Activated CD4-positive, alpha-beta T cell treated with anti-CD3 and anti-CD28 coated beads, Interleukin-2, Interleukin-4, amounts not matched to agents 100 ng/mL and 50 ng/mL, durations not matched to agents 16 hours and 8 hours (primary cell): Measurements from ENCODE around the gene DOCK9.
"Not testable (repeated sequence)": the region's sequence is repeated elsewhere in the genome, so short reads cannot be mapped to it uniquely, and the experiment has no call there.

ENCODE experiments used
- DNase-seq: peaks from one replicate; pipeline ENCODE4 v3.0.0-alpha.2; 2020; ENCODE audit warnings: low spot score

DOCK9 gene

DNA sequence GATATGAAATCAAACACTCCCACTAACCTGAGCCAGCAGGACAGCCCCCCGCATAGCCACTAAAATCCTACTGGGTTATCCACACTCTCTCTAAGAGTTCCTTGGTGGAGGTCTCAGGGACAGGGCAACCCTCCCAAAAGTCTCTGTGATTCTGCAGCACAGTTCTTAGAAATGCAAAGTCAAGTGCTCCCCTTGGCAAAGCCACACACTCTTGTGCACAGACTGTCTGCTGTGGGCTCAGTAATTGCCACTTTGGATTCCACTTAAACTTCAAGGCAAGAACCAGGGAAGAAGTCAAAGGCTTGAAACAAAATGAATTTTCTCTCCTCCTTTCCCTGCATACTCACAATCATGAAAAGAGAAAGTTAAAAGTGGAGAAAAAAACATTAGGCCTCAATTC lies 61.5 kb downstream of the DOCK9 start:
- no peak for DNase-seq

DNA sequence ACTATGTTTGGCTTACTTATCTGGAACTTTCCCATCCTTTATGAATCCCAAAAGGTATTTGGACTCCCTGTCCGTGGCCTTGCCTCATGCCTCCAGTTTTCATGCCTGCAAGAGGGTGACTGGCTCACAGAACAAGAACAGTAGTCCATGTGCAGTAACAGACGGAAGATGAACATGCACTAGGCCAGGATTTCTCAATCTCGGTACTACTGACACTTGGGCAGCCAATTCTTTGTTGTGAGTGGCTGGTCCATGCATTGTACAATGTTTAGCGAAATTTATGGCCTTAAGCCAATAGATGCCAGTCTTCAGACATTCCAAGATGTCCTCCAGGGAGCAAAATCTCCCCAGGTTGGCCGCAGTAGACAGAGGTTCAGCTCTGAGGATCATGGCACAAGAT lies 61.9 kb downstream of the DOCK9 start:
- no peak for DNase-seq

DNA sequence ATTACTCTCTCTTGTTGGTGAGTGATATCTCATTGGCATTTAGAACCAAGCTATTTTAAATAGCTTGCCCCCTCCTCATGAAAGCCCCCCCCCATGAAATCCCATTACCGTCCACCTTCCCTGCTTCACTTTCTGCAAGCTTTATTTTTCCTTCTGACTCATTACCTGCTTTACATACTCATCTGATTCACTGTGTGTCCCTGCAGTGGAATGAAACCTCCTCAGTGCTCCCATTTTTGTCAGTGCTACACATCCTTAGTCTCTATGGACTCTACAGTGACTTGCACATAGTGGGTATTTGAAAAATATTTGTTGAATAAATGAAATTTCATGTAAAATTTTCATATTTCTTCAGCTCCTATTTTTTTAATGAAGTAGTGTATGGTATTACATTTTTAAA lies 62.3 kb downstream of the DOCK9 start:
- no peak for DNase-seq

DNA sequence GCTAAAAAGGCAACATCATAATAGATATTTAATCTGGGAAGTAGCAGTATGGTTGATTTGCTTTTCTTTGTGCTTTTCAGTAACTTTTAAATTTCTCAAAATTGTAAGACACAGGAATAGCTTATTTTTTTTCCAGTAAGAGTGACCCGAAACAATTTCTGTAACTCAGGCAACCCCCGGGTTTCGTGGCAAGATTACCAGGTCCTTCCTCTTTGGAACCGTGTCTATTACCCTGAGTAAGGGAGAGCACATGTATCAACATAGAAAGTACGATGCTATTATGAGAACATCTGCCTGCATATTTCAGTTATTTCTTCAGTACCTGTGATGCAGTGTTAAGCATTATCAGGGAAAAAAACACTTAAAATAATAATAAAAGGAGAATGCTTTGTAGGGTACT lies 64.1 kb downstream of the DOCK9 start:
- DNase-seq = no peak

DNA sequence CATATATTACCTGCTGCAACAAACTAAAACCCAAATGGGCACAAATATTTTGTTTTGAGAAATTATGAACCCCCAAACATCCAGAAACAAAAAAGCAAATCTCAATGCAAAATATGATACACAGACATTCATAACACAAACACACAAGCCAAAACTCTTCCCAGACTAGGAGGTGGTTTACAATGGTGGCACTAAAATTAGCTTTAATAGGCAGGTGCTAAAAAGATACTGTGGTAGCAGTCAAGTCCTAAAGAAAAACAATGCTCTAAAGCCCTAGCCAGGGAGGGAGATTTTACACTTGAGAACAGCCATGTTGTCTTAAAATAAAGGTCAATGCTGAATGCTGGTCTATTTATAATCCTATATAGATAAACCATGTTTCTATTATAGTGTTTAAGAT lies 65.0 kb downstream of the DOCK9 start:
- DNase-seq = no peak

DNA sequence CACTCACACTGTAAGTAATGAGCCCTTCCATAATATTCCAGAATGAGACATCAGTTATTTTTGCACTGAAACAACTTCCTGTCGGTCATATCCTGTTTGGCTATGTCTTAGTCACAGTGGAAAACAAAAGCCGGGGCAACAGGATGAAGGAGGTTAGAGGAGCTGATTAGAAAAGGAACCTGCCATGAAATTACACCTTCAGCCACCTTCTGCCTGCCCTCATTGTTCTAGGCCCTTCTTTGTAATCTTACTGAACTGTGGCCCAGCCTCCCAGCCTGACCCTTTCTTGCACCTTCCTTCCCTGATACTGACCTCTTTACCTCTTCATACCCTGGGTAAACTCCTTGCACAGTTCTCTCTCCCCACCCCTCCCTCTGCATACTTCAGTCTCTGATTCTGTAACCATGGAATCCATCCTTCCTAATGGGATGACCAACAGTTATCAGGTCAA lies 67.3 kb downstream of the DOCK9 start:
- peak; percentile 71 for DNase-seq

DNA sequence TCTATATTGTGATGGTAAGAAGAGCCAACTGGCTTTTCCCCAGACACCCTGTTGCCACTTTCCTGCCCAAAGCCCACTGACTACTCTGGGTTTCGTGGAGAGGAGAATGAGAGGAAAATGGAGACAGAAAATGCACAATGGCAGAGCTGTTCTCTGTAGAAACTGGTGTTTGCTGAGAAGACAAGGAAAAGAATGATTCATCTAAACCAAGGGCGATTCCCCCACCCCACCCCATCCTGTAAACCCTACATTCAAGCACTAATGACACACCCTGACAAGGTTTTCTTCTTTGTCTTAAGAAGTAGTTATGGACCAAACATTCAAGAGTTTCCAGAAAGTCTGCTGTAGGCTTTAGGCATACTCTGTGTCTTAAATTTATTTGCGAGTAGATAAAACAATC lies 68.8 kb downstream of the DOCK9 start:
- DNase-seq = peak; percentile 17

DNA sequence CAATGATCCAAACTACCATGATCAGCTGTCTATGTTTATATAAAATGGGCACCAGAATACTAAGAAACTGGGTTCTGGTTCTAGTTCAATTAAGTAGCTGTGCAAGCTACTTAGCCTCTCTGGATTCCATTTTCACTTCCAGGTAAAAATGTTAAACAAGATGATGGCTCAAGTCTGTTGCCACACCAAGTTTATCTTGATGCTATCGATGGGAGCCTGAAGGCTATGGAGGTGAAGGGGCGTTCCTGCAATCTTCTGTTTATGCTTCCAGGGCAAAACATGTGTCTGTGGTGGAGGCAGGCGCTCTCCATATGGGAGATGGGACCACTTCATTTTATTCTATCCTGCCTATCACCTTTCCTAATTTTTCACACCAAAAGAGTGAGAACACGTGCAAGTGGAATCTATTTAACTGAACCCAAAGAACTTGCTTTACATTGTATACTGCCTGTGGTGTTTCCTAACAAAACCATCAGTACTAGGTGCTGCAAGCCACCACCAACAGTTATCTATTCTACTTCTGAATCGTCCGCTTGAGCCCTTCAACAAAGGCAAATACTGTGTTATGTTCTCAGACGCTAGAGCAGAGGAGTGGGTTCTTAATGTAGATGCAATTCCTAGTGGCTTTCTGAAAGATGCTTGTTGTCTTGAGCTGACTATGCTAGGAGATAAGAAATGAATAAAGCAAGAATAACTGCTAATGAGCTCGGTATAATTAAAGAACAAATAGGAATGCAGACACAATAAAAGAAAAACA lies 70.9 kb downstream of the DOCK9 start:
- no peak for DNase-seq

DNA sequence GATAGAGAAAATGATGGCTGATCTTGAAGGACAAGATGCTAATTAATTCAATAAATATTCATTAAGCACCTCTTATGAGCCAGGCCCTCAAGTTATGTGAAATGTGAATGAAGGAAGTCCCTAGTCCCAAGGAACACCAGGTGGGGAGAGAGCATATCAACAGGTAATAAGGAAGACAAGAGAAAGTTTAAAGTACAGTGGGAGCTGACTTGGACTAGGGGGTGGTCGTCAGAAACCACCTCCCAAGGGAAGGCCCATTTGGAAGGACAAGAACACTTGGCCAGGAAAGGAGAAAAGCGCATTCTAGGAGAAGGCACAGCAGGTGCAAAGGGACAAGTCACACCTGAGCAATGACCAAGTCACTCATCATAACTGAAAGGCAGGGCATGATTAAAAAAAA lies 72.7 kb downstream of the DOCK9 start:
- no peak for DNase-seq

DNA sequence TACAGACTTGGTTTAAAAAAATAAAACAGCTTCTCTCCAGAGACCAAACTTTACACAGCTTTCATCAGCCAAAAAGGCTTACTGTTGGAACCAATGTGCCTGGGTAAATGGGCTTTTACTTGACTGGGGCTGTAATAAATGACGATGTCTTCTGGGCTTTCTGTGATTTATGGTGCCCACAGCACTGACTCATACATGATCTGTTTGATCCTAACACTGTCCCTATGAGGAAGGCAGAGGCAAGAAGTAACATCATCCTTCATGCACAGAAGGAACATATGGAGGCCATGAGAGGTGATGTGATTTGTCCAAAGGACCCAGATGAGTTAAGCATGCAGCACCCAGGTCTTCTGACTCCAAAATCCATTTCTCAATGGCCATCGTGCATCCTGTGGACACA lies 77.4 kb downstream of the DOCK9 start:
- DNase-seq = no peak

DNA sequence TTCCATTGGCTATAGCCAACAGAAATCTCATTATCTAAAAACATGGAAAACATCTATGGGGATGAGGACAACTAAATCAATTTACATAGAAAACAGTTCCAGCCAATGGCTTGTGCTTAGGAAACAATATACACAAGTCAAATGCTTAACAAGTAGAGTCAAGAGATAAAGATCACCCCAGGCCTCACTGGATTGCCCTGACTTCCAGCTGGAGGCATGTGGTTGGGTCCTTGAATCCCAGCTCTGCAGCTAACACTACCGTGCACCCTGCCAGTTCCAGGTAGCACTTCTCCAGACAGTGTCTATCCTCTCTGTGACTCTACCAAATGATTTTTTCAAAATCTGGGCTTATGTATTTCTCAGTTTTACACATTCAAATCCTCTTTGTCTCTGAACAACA lies 80.2 kb downstream of the DOCK9 start:
- no peak for DNase-seq

DNA sequence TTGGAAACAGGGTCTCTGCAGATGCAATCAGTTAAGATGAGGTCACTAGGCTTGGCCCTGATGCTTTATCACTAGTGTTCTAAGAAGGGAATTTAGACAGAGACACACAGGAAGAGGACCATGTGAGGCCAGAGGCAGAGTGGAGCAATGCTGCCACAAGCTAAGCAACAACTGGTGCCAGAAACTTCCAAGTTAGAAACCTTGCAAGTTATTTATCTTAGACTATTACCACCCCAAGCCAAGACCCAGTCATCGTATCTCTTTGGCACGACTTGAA lies 81.1 kb downstream of the DOCK9 start:
- no peak for DNase-seq

DNA sequence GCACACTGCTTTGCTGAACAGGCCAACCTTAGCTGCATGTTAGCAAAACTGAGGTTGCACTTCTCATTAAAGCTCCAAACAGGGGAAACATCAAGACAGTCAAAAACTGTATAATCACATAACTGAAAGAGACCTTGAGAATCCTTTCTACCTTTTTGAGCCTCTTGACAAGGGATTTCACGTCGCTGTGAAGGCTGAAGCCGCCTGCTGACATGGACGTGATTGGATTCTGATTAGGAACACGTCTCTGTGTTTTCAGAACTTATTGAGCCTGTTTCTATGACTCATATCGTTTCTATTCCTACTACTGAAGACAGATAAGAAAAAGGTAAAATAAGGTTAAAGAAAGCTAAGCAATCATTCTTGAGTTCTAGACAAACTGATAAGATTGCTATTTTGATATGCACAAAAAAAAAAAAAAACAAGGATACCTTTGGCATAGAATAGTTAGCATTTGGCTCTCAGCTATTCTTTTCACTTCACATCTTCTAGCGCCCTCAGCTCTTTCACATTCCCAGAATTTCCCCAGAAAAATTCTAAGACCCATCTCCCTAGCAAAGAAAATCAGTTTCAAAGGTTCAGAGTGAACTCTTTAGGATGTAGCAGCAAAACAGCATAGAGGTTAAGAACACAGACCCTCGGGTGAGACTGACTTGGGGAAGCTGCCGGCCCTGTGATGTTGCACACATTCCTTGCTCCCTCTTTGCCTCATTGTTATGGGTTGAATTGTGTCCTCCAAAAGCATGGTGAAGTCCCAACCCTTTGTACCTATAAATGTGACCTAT lies 81.6 kb downstream of the DOCK9 start:
- no peak for DNase-seq

DNA sequence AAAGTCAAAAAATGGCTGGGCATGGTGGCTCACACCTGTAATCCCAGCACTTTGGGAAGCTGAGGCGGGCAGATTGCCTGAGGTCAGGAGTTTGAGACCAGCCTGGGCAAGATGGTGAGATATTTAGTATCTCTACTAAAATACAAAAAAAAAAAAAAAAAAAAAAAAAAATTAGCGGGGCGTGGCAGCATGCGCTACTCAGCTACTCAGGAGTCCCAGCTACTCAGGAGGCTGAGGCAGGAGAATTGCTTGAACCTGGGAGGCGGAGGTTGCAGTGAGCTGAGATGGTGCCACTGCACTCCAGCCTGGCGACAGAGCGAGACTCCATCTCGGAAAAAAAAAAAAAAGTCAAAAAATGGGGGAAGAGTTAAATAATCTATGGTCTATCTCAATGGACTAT lies 83.0 kb downstream of the DOCK9 start:
- not testable (repeated sequence) for DNase-seq

DNA sequence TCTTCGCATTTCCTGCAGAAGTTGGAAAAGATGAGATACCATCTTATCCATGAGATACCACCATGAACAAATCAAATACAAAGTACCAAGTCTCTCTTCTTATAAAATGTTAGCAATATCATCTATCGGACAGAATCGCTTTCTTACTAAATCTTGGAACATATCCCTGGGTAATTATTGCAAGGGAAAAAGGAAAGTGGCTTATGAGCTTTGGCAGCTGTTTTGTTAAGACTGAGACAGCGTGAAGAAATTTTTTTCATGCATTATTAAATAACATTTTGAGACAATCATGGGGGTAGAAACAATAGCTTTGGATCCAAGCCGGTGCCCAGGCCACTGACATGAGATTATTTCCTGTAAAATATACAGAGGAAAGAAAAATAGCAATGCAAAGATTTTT lies 84.5 kb downstream of the DOCK9 start:
- no peak for DNase-seq

DNA sequence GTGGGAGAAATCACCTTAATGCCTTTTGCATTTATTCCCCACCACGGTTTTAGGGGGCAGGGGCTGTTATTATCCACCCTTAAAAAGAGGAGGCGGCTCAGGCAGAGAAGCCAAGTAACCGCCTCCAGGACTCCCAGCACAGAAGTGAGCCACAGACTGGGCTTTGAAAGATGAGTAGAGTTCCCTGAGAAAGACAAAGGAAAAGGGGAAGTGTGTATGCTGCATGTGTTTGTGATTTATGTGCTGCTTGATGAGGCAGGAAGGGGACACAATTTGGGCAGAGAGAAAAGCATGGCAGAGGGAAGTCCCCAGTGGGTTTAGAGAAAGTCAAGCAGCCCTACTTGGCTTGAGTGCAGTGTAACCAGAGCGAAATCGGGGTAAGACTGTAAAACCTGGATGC lies 85.0 kb downstream of the DOCK9 start:
- no peak for DNase-seq

DNA sequence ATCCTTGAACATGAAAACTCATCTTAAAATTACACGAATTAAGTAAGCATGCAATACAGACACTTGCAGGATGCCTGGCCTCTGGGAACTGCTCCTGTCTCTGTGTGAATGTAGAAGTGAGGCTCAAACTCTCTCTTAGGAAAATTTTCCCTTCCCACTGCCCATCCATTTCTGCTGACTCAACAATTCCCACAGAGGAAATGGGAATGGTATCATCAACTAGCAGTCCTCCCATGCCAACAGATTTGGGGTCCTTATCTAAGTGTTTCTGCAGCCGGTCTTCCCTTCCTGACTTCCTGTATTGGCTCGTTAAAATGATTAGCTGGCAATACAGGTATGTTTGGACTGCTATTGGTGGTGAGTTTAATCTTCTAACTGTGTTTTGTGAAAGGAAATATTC lies 85.8 kb downstream of the DOCK9 start:
- DNase-seq = no peak

DNA sequence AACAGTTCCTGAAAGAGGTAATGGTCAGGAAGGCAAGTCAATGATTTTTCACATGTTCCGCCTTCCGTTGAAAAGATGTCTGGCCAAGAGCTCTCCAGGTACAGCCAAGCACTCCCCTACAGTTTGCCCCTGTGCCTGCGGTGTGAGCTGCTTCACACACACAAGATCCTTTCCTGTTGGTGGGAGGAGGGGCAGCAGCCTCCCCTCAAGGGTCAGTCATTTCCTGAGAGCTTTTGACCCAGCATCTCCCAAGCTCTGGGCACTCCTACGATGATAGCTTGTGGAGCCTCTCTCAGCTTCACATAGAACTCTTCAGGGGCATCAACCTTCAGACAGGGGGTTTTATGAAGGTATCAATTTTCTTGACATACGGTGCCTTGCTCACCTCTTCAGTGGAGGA lies 86.9 kb downstream of the DOCK9 start:
- no peak for DNase-seq

DNA sequence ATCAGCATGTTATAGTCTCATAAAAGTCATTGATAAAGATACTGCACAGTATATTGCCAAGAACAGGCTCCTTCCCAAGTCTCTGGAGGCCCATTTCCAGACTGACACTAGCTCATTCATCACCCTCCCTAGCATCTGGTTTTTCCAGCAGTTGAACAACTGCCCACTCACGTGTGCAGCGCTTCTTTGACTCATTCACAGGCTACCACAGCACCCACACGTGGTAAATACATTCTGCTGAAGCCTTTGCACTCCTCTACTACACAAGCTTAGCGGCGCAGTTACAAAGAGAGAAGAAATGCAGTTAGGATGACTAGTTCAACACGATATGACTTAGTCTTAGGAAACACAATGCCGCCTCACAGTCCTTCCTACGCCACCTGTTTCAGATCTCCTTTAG lies 87.7 kb downstream of the DOCK9 start:
- DNase-seq = peak; percentile 56

DNA sequence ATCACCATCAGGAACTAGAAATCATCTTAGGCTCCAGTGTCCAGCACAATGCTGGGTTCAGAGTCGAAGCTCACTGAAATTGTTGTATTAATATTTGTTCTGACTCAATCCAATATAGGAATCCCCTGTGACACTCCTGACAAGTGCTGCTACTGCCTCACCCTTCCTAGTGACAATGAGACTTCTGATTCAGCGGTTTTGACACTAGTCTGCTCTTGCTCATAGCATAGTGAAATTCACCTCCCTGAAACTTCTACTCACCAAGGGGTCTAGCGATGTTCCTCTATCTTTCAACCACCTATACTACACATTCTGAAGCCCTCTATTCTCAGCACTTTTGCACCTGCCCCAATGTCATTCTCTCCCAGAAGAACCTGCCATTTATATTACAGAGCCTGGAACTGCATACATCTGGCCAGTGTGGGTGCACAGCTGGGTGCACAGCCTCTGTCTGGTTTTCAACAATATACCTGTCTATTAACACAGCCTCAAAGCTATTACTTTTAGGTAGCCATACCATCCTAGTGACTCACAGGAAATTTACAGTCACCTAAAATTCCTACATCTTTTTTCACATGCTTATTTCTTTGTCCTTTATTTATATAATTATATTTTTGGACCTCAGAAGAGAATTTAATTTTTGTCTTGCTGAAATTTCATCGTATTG lies 88.3 kb downstream of the DOCK9 start:
- DNase-seq = no peak

DNA sequence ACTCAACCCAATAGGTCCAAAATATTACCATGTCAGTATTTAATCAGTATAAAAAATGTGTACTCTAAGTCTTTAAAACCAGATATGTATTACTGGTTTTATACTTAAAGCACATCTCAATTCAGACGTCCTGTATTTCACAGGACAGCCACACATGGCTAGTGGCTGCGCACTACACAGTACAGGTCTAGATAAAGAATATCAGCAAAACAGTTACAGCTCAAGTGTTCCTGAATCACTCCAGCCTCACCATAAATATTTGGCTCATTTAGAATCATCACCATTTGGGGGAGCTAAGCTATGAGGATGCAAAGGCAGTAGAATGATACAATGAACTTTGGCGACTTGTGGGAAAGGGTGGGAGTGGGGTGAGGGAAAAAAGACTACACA lies 89.0 kb downstream of the DOCK9 start:
- DNase-seq = no peak

DNA sequence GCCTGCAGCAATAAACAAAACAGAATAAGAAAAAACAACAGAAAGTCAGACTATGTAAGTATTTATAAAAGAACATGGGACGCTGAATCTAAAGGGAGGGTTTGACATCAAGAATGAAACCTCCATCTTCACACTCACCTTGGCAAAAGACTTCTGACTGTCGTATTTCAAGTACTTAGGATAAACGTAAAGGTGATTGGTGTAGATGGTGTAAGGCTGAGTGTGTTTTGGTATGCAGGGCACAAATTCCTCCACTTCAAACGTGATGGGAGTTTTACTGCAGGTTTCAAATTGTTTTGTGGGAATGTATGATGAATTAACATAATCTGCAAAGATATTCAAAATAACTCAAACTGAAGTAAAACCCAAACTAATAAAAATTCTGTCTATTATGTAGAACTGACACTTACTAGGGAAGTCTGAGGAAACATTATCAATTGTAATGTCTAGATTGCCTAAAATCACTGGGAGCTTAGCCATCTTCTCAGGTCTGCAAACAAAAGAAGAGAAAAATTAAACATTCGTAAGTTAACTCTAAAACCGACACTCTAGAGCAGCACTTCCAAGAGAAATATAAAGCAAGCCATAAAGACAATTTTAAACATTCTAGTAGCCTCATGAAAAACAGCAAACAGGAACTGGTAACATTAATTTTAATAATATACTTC lies 89.5 kb downstream of the DOCK9 start:
- no peak for DNase-seq
